ENCODE measurements around the gene CCL23. TPM values are rescaled to one million over a fixed set of nuclear protein-coding genes. Genes with fewer than 3 reads are reported as not detected.

CCL23 gene
- total RNA-seq, 1 experiment from 2014 or later: not detected

DNA sequence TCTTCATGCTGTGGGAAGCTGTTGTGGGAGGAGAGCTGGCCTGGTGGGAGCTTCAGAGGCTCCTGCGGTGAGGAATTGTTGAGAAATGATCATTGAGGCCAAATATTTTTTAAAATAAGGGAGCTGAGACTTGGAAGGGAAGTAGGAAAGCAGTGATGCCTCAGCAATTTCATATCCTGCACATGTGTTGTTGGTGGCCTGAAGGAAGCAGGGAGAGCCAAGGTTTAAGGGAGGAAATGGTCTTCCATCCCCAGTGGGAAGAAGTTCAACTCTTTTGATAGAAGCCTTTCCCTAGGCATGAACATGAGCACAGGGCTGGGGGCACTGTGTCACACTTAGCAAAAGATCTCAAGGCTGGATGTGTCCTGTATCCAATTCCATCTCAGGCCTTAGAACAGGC is 31.1 kb downstream of the CCL23 start, which contains the start of gene CCL14:
Gene CCL14 (minus strand): TSS at position 87 of the 400 bp plus-strand sequence. CDS start 80 bp downstream, at position 7.
- Histone ChIP-seq H4K20me1 (ENCODE audit: control insufficient read depth, insufficient read depth, insufficient read length) (no peaks in the 10 kb centered on the region), H2BK5ac (ENCODE audit: insufficient read length, low read length) (no peak within 1 kb of the TSS)

More for the DNA sequence above, 31.1 kb downstream of the CCL23 start, which contains the start of gene CCL14:
- Histone ChIP-seq H3K79me1 (ENCODE audit: insufficient read depth, low read depth, low read length, poor library complexity, severe bottlenecking) (no peaks in the 10 kb centered on the region), H3K9ac (ENCODE audit: extremely low read depth, insufficient read length, low read length) (no peak within 1 kb of the TSS), H4K8ac (replicated peaks; ENCODE audit: insufficient read length, low read depth, low read length) (no peak within 1 kb of the TSS), H3K56ac (ENCODE audit: insufficient read length, low read depth, low read length) (no peak within 1 kb of the TSS), H3K14ac (ENCODE audit: insufficient read depth, low read length) (no peak within 1 kb of the TSS; the same call in 1 of the 2 replicates), H2AK5ac (ENCODE audit: insufficient read length, low read length) (no peak within 1 kb of the TSS), H3K4me2 (ENCODE audit: insufficient read depth, insufficient read length, low read length) (no peak within 1 kb of the TSS), H3K18ac (ENCODE audit: insufficient read length, low read depth, low read length) (no peak within 1 kb of the TSS), H3K27me3 (ENCODE audit: insufficient read depth, low read length) (no peaks in the 10 kb centered on the region), H3K79me2 (ENCODE audit: insufficient read depth, low read length) (no peaks in the 10 kb centered on the region), H2BK20ac (ENCODE audit: low read depth, low read length, poor library complexity, severe bottlenecking) (no peak within 1 kb of the TSS), H4K91ac (ENCODE audit: insufficient read length, low read depth, low read length) (no peak within 1 kb of the TSS), H3K27ac (ENCODE audit: insufficient read length, low read depth, low read length) (no peak within 1 kb of the TSS), H3K9me3 (ENCODE audit: control insufficient read depth, low read depth, low read length) (no peaks in the 10 kb centered on the region), H3K23me2 (ENCODE audit: insufficient read length, low read depth, low read length, poor library complexity, severe bottlenecking) (no peaks in the 10 kb centered on the region), H3K4ac (ENCODE audit: low read depth, low read length) (no peak within 1 kb of the TSS), H4K5ac (ENCODE audit: insufficient read length, low read depth, low read length) (no peak within 1 kb of the TSS), H2BK120ac (ENCODE audit: low read depth, low read length, poor library complexity, severe bottlenecking) (no peak within 1 kb of the TSS), H3K4me1 (ENCODE audit: insufficient read depth, low read length) (no peaks in the 10 kb centered on the region), H2BK15ac (ENCODE audit: low read depth, low read length) (no peak within 1 kb of the TSS), H2BK12ac (ENCODE audit: insufficient read length, low read depth, low read length) (no peak within 1 kb of the TSS), H3K23ac (ENCODE audit: insufficient read length, low read depth, low read length) (no peak within 1 kb of the TSS), H2AFZ (ENCODE audit: low read length) (no peak within 1 kb of the TSS), H3T11ph (ENCODE audit: low read length) (no peak within 1 kb of the TSS)
- no peak for DNase-seq
- no peaks in the 10 kb centered on the region for H3K4me1 Mint-ChIP-seq
- no peaks in the 10 kb centered on the region for H3K36me3 Mint-ChIP-seq (ENCODE audit: insufficient read depth in 1 of 3, low read depth in 3 of 3)
- no peaks in the 10 kb centered on the region; a peak in 2 of 5 replicates for H3K9me3 Mint-ChIP-seq
- TF ChIP-seq, protein P1, sequence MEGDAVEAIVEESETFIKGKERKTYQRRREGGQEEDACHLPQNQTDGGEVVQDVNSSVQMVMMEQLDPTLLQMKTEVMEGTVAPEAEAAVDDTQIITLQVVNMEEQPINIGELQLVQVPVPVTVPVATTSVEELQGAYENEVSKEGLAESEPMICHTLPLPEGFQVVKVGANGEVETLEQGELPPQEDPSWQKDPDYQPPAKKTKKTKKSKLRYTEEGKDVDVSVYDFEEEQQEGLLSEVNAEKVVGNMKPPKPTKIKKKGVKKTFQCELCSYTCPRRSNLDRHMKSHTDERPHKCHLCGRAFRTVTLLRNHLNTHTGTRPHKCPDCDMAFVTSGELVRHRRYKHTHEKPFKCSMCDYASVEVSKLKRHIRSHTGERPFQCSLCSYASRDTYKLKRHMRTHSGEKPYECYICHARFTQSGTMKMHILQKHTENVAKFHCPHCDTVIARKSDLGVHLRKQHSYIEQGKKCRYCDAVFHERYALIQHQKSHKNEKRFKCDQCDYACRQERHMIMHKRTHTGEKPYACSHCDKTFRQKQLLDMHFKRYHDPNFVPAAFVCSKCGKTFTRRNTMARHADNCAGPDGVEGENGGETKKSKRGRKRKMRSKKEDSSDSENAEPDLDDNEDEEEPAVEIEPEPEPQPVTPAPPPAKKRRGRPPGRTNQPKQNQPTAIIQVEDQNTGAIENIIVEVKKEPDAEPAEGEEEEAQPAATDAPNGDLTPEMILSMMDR (conservative IDR thresholded peaks at IDR 0.05): no peak
- WGBS (ENCODE audit: extremely low coverage, insufficient read length, low lambda C conversion rate): no CpG with 5 or more reads among the region's 1 CpG
- H3K27me3 Mint-ChIP-seq (ENCODE audit: low read depth): peaks cover 5% of the 10 kb centered on the region
- H3K27ac Mint-ChIP-seq: peak within 1 kb of the TSS in 1 of 3 experiments; percentile 62; a peak in 1 of 7 replicates
- no peak within 1 kb of the TSS for H3K4me3 Mint-ChIP-seq
